PFSK-1 (cell line): ENCODE results near the gene NFKBIZ.

Experiments
- FOXP2 ChIP-seq: optimal IDR thresholded peaks from 2 replicates; pipeline ENCODE3; 2011; ENCODE audit warnings: borderline replicate concordance, control low read depth, inconsistent platforms; ENCODE audit not compliant: insufficient read depth; ENCODE audit errors: extremely low read length, extremely low read depth
- POLR2AphosphoS5 ChIP-seq: IDR thresholded peaks from 2 replicates; pipeline ENCODE4 v1.6.1; 2012; ENCODE audit warnings: low read depth, mild to moderate bottlenecking, control low read depth, low read length, moderate library complexity
- SIN3A ChIP-seq: IDR thresholded peaks from 2 replicates; pipeline ENCODE4 v1.6.1; 2012; ENCODE audit warnings: mild to moderate bottlenecking, low read length, moderate library complexity, borderline replicate concordance; ENCODE audit not compliant: insufficient read depth
- TAF1 ChIP-seq: IDR thresholded peaks from 2 replicates; pipeline ENCODE4 v1.6.1; 2012; ENCODE audit warnings: low read length, control low read depth, borderline replicate concordance; ENCODE audit not compliant: insufficient read depth
- TF ChIP-seq, protein P1 (sequence below), 2 experiments: IDR thresholded peaks; 2 replicates each; pipeline versions ENCODE4 v1.6.1 to v1.8.0; 2011 to 2012; ENCODE audit warnings: low read depth in 2 of 2, low read length in 2 of 2, control low read depth in 1 of 2, inconsistent platforms in 1 of 2, mild to moderate bottlenecking in 1 of 2, moderate library complexity in 1 of 2; ENCODE audit not compliant: insufficient read depth in 1 of 2

The NFKBIZ gene

DNA sequence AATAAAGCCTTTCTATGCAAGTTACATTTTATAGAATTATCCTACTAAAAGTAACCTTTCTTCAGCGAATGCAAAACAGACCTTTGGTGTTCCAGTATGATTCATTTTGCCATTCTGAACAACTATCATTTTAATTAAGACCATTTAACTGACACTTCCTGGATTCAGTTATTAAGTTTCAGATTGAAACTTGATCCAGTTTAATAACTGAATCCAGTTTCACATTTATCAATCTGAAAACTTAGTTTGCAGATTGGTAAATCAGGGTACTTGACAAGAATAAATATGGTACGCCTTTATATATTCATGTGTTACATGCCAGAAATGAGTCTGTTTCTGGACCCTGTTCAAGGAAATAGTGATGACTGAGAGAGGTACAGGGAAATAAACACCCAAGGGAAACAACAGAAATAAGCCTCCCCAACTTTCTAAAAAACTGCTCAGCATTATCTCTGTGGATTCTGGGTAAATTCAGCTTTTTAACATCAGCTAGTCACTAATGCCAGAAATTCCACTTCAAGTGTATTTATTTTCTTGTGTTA is 23.3 kb upstream of the NFKBIZ start:
- no peak for TF ChIP-seq SIN3A
- TF ChIP-seq TAF1 = no peak
- TF ChIP-seq FOXP2 = no peak
- TF ChIP-seq POLR2AphosphoS5 = no peak
- TF ChIP-seq, protein P1, sequence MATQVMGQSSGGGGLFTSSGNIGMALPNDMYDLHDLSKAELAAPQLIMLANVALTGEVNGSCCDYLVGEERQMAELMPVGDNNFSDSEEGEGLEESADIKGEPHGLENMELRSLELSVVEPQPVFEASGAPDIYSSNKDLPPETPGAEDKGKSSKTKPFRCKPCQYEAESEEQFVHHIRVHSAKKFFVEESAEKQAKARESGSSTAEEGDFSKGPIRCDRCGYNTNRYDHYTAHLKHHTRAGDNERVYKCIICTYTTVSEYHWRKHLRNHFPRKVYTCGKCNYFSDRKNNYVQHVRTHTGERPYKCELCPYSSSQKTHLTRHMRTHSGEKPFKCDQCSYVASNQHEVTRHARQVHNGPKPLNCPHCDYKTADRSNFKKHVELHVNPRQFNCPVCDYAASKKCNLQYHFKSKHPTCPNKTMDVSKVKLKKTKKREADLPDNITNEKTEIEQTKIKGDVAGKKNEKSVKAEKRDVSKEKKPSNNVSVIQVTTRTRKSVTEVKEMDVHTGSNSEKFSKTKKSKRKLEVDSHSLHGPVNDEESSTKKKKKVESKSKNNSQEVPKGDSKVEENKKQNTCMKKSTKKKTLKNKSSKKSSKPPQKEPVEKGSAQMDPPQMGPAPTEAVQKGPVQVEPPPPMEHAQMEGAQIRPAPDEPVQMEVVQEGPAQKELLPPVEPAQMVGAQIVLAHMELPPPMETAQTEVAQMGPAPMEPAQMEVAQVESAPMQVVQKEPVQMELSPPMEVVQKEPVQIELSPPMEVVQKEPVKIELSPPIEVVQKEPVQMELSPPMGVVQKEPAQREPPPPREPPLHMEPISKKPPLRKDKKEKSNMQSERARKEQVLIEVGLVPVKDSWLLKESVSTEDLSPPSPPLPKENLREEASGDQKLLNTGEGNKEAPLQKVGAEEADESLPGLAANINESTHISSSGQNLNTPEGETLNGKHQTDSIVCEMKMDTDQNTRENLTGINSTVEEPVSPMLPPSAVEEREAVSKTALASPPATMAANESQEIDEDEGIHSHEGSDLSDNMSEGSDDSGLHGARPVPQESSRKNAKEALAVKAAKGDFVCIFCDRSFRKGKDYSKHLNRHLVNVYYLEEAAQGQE (IDR thresholded peaks at IDR 0.05; ENCODE audit: insufficient read depth in 1 of 2, low read depth in 2 of 2, low read length in 2 of 2) = no peak

DNA sequence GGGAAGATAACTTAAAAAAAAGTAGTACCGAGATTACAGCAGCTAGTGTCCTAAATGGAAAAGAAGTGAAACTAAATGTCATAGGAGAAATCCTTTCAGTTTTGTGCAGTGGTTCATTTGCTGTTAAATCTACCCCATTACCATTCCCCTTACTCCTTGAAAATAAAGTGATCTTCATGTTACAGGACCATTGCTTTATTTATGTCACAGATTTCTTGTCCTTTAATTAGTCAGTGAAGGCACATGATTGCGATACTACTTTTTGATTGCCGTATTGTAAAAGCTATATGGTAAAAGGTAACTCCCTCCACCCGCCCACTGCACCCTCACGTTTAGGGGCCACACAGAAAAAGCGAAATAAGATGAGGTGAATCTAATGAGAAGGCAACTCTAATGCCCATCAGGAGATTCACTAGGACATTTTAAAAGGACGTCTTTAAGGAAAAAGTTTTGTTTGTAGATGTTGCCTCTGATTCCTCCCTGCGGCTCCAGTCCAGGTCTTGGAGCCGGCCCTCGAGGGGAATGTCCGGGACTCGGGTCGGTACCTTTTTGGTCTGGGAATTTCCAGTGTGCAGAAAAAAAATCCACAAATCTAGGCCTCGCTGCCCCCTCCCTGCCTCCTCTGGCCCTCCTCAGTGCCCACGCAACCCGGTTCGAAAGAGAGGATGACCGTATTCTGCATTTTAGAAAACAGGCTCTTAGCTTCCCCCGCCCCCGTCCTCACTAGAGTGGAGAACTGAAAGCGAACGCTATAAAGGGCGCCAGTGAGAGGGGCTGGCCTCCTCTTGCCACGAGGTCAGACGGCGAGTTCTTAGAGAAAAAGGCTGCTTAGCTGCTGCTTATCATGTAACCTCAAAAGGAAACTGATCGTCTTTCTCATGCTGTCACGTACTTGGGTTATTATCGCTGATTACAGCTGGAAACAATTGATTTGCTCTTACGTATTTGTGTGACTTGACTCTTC is 21.8 kb upstream of the NFKBIZ start:
- TF ChIP-seq POLR2AphosphoS5 = no peak
- no peak for TF ChIP-seq FOXP2
- TF ChIP-seq TAF1 = no peak
- TF ChIP-seq, protein P1 (IDR thresholded peaks at IDR 0.05; ENCODE audit: insufficient read depth in 1 of 2, low read depth in 2 of 2, low read length in 2 of 2) = no peak
- no peak for TF ChIP-seq SIN3A

DNA sequence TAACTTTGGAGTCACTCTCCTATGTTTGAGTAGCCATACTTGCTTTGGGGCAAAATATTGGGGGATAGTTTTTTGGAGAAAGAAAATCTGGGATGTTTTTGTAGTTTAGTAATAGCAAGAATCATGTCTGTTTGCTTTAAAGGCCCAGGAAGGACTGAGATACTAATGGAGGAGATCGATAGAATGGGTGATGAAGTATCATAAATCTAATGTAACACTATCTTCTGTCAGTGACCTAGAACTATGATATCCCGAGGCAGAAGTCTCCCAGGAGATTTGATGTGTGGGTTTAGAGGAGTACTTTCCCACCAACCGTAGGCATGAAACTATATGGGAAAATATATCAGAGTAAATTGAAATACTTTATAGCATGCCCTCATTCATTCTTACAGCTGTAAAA is 21.0 kb upstream of the NFKBIZ start:
- no peak for TF ChIP-seq TAF1

DNA sequence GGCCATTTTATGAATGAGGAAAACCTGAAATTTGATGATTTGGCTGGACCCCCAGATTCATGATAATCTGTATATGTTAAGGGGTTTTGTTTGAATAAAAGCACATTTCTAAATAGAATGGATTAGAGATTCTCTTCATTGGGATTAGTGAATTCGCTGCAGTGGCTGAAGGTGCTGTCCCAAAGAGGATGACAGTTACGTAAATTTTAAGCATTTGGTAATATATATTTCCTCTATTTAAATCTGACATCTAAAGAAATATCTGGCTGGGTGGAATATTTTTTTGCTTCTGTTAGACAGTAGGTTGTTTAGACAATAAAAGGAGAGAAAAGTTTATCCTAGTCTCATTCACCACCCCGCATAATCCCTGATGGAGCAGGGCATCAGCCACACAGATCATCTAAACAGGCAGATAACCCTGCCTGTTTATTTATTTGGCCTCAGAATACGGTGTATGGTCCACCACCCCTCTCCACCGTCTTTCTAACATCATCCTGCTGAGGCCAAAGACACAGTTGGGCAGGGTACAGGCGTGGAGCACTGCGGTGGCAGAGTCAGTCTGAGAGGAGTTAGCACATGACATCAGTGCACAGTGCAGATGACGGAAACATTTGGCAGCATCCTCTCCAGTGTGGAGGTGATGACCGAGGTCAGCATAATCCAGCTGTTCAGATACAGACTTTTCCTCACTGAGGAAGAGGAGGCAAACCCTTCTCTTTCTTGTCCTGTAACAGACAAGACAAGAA is 20.4 kb upstream of the NFKBIZ start:
- TF ChIP-seq FOXP2 (peak; percentile 38), TAF1 (no peak)

DNA sequence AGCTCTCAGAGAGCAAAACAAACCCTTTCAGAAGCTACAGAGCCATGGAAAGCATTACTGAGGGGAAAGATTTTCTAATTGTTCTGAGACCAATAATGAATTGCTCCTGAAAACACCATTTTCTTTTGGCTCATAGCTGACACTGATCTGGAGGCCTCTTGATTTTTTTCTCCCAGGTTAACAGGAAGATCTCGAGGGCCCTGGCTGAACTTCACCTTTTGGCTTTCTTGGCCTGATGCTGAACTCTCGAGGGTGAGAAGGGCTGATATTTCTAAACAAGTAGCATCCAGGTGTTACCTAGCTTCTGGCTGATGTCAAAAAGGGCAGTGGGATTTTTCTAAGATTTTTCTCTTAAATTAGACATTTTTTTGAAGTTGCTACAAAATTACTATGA is 19.9 kb upstream of the NFKBIZ start:
- TF ChIP-seq TAF1 = no peak
- TF ChIP-seq, protein P1 (IDR thresholded peaks at IDR 0.05; ENCODE audit: insufficient read depth in 1 of 2, low read depth in 2 of 2, low read length in 2 of 2) = no peak

DNA sequence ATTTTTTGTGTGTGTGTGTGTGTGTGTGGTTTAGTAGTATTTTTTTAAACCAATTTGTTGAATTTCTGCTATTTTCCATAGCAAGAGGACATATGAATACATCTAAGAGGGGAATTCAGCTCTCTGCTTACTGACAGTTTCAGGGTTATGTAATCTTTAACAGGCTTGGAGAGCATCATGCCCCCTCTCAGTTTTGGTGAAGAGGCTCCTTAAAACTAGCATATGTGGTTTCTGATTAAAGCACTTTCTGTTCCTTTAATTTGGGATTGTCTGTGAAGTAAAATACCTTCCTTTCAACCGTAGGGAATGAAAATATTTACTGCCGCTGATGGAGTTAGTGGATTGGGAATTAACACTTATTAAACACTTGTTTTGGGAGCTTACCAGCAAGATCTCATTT is 19.4 kb upstream of the NFKBIZ start:
- TF ChIP-seq FOXP2 (no peak), POLR2AphosphoS5 (no peak), SIN3A (no peak), TAF1 (no peak)
- TF ChIP-seq, protein P1 (IDR thresholded peaks at IDR 0.05; ENCODE audit: insufficient read depth in 1 of 2, low read depth in 2 of 2, low read length in 2 of 2) = no peak
